ENCODE data around the gene C19orf67. TPM values are rescaled to one million over a fixed set of nuclear protein-coding genes. Genes with fewer than 3 reads are reported as not detected.

Gene C19orf67
- polyA plus RNA-seq, 6 donors from 2014 or later: not detected

DNA sequence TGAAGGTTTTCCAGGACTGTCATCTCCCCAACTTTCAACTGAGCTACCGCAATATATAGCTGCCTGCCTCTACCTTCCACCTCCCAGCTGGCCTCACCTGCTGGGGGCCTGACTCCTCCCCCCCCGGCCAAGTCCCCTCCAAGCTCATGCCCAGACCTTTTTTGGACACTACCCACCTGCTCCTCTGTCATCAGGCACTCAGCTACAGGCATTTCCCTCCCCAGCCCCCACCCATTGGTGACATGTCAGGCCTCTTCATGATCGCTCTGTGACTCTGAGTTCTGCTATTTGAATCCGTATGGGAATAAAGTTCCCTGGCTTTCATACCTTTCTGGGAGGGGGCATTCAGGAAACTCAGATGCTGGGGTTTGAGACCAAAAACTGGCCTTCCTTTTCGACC lies 30.2 kb upstream of the C19orf67 start:
- H3K4me3 Mint-ChIP-seq: peak overlapping the region; percentile 37 to 95 (median 92)
- H3K9me3 Mint-ChIP-seq: no peaks in the 10 kb centered on the region
- peaks cover 39 to 45% (median 44%) of the 10 kb centered on the region in 3 donors for H3K4me1 Mint-ChIP-seq
- H3K36me3 Mint-ChIP-seq: no peaks in the 10 kb centered on the region
- no peaks in the 10 kb centered on the region for H3K27me3 Mint-ChIP-seq
- DNase-seq (no peak), ATAC-seq (ENCODE audit: low read depth in 2 of 2) (no peak)
- H3K27ac Mint-ChIP-seq: peak overlapping the region in 2 of 6 donors; percentile 62 to 74

DNA sequence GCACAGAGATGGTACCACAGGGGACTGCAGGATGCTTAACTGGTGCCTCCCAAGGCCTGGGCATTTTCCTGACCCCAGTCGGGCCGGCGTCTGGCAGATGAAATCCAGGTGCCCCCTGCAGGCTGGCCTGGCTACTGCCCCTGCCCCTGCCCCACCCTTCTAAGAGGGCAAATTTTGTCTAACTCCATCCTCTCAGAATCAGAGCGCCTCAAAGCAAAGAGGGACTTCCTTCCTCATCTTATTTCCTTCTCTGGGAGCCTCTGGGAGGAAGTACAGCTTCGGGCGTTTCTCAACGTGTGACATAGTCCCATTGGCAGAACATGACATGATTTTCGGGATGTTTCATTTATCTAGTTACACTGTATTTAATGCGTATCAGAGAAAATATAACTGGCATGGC lies 29.3 kb upstream of the C19orf67 start:
- ATAC-seq (ENCODE audit: low read depth in 2 of 2): no peak
- Mint-ChIP-seq H3K36me3 (no peaks in the 10 kb centered on the region), H3K4me3 (peak overlapping the region in 6 of 8 donors; percentile 5 to 84 (median 52)), H3K4me1 (peaks cover 39 to 47% (median 44%) of the 10 kb centered on the region in 3 donors), H3K27me3 (no peaks in the 10 kb centered on the region), H3K9me3 (no peaks in the 10 kb centered on the region), H3K27ac (peak overlapping the region in 3 of 6 donors; percentile 47 to 70 (median 56))
- DNase-seq: peak; percentile 48

GRCh38 chr19:14114439-14114838 lies 28.9 kb upstream of the C19orf67 start:
- peaks cover 39 to 46% (median 44%) of the 10 kb centered on the region in 3 donors for H3K4me1 Mint-ChIP-seq
- H3K4me3 Mint-ChIP-seq: peak overlapping the region in 2 of 8 donors; percentile 5 to 84
- no peak for DNase-seq
- no peak for ATAC-seq (ENCODE audit: low read depth in 2 of 2)
- H3K27me3 Mint-ChIP-seq: no peaks in the 10 kb centered on the region
- no peaks in the 10 kb centered on the region for H3K9me3 Mint-ChIP-seq
- no peaks in the 10 kb centered on the region for H3K36me3 Mint-ChIP-seq
- H3K27ac Mint-ChIP-seq: peak overlapping the region in 1 of 6 donors; percentile 70

DNA sequence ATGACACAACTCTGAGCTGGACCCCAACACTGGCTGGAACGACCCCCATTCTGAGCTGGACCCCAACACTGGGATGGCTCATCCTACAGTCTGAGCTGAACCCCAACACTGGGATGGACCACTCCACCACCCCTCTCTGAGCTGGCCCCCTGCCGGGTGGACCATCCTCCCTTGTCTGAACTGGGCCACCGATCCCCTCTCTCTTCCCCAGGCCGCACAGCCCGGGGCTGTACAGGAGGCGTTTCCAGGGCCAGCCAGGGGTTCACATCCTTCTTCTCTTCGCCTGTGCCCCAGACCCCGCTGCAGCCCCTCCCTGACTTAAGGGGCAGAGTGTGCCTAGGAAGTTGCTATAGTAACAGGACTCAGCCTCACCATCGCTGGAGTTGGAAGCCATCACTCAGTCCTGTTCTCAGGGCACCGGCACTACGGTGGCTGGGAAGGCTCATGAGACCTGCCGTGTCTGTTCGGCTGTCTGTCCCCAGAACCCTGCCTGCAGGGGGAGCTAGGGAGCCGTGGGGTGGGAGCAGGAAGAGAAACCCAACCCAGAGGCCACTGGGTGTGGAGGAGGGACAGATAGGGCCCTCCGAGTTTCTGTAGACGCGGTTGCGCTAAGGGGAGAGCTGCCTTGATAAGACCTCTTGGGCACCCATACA lies 28.3 kb upstream of the C19orf67 start:
- H3K9me3 Mint-ChIP-seq: no peaks in the 10 kb centered on the region
- H3K4me1 Mint-ChIP-seq: peaks cover 37 to 41% (median 40%) of the 10 kb centered on the region in 3 donors
- DNase-seq (peak; percentile 30), ATAC-seq (ENCODE audit: low read depth in 2 of 2) (no peak)
- peak overlapping the region in 2 of 8 donors; percentile 3 to 84 for H3K4me3 Mint-ChIP-seq
- H3K27me3 Mint-ChIP-seq: no peaks in the 10 kb centered on the region
- no peaks in the 10 kb centered on the region for H3K36me3 Mint-ChIP-seq
- peak overlapping the region in 2 of 6 donors; percentile 50 to 85 for H3K27ac Mint-ChIP-seq

GRCh38 chr19:14112809-14113385 lies 27.3 kb upstream of the C19orf67 start:
- H3K9me3 Mint-ChIP-seq: no peaks in the 10 kb centered on the region
- H3K27ac Mint-ChIP-seq: no peak overlapping the region
- H3K27me3 Mint-ChIP-seq: no peaks in the 10 kb centered on the region
- H3K4me1 Mint-ChIP-seq: peaks cover 31 to 35% (median 33%) of the 10 kb centered on the region in 3 donors
- DNase-seq: no peak
- no peaks in the 10 kb centered on the region for H3K36me3 Mint-ChIP-seq
- ATAC-seq (ENCODE audit: low read depth in 2 of 2): no peak
- H3K4me3 Mint-ChIP-seq: no peak overlapping the region

GRCh38 chr19:14112051-14112808 lies 26.6 kb upstream of the C19orf67 start:
- DNase-seq: no peak
- ATAC-seq (ENCODE audit: low read depth in 2 of 2): no peak
- Mint-ChIP-seq H3K36me3 (no peaks in the 10 kb centered on the region), H3K9me3 (no peaks in the 10 kb centered on the region), H3K27me3 (no peaks in the 10 kb centered on the region), H3K4me1 (peaks cover 27 to 34% (median 33%) of the 10 kb centered on the region in 3 donors), H3K4me3 (no peak overlapping the region), H3K27ac (no peak overlapping the region)

DNA sequence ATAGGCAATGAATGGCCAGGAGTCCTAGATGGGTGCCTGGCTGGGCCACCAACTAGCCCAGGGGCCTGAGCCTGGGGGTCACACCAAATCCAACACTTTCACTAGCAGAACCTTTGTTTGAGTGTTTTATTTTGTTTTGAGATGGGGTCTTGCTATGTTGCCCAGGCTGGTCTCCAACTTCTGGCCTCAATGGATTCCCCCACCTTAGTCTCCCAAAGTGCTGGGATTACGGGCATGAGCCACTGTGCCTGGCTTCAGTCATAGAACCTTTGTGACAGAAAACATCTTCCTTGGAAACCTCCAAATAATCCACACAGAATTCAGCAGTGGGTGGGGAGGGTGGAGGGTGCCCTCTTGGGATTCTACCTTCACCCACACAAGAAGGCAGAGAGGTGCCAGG lies 25.9 kb upstream of the C19orf67 start:
- H3K4me3 Mint-ChIP-seq: peak overlapping the region in 1 of 8 donors; percentile 9
- ATAC-seq (ENCODE audit: low read depth in 2 of 2) (no peak), DNase-seq (no peak)
- H3K27me3 Mint-ChIP-seq: no peaks in the 10 kb centered on the region
- H3K4me1 Mint-ChIP-seq: peaks cover 21 to 28% (median 28%) of the 10 kb centered on the region in 3 donors
- no peaks in the 10 kb centered on the region for H3K9me3 Mint-ChIP-seq
- no peaks in the 10 kb centered on the region for H3K36me3 Mint-ChIP-seq
- H3K27ac Mint-ChIP-seq: no peak overlapping the region

DNA sequence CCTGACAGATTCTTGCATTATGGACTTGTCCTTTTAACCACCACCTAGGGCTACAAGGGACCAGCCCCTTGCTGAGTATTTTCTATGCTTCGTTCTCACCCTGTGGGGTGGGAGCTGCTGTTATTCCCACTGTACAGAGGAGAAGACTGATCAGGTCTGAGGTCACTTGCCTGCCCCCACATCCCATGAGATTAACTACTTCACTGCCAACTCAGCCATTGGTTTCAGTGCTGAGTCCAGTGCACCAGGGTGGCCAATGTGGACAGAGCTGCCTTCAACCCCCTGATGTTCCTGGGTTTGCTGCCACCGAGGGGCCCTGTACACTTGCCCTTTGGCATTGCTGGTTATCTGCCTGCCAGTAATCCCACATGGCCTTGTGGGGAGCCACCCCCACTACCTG lies 25.1 kb upstream of the C19orf67 start:
- no peaks in the 10 kb centered on the region for H3K27me3 Mint-ChIP-seq
- H3K4me1 Mint-ChIP-seq: peaks cover 12 to 19% (median 19%) of the 10 kb centered on the region in 3 donors
- H3K9me3 Mint-ChIP-seq: no peaks in the 10 kb centered on the region
- no peak overlapping the region for H3K4me3 Mint-ChIP-seq
- peak overlapping the region in 1 of 6 donors; percentile 20 for H3K27ac Mint-ChIP-seq
- ATAC-seq (ENCODE audit: low read depth in 2 of 2) (no peak), DNase-seq (no peak)
- no peaks in the 10 kb centered on the region for H3K36me3 Mint-ChIP-seq

- no peak for ATAC-seq (ENCODE audit: low read depth in 2 of 2)
- H3K27ac Mint-ChIP-seq: no peak overlapping the region
- H3K9me3 Mint-ChIP-seq: no peaks in the 10 kb centered on the region
Measured at GRCh38 chr19:14107581-14108461, 22.2 kb upstream of the C19orf67 start.

DNA sequence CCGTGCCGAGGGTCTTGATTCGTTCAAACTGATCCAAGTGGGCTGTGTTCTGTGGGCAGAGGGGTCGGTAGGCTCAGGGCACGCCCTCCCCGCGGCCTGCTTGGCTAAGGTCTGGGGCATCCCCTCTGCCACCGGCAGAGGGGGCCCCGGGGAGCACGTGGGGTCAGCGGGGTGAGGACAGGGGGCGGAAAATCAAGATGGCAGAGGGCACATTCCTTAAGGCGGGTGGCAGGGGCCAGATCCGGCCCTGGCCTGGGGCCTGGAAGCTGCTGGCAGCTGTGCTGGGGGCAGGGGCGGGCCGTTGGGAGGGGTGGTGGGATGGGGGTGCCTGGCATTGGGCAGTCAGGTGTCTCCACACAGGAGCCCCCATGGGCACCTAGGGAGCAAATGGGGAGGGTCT lies 21.3 kb upstream of the C19orf67 start:
- H3K9me3 Mint-ChIP-seq: no peaks in the 10 kb centered on the region
- DNase-seq (no peak), ATAC-seq (ENCODE audit: low read depth in 2 of 2) (no peak)
- H3K36me3 Mint-ChIP-seq: no peaks in the 10 kb centered on the region
- H3K27me3 Mint-ChIP-seq: no peaks in the 10 kb centered on the region
- H3K27ac Mint-ChIP-seq: no peak overlapping the region
- H3K4me1 Mint-ChIP-seq: peaks cover 0 to 2% (median 0%) of the 10 kb centered on the region in 3 donors
- H3K4me3 Mint-ChIP-seq: no peak overlapping the region

More at GRCh38 chr19:14107581-14108461, 22.2 kb upstream of the C19orf67 start:
- Mint-ChIP-seq H3K36me3 (no peaks in the 10 kb centered on the region), H3K27me3 (no peaks in the 10 kb centered on the region), H3K4me1 (peaks cover 0 to 2% (median 0%) of the 10 kb centered on the region in 3 donors), H3K4me3 (no peak overlapping the region)
- DNase-seq: no peak

DNA sequence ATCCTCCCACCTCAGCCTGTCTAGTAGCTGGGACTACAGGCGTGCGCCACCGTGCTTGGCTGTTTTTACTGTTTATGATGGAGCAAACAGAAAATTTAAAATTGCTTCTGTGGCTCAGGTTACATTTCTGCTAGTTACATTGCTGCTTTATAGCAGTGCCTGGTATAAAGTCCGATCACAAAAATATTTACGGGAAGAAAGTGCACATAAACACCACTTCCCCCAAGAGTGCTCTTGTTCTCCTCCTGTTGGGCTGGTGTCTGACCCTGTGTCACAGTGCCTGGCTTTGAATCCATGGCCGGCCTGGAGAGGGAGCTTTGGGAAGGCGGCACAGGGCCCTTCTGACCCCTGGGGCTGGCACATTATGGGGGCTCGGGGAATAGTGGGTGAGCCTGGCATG lies 20.1 kb upstream of the C19orf67 start:
- Mint-ChIP-seq H3K4me3 (peak overlapping the region in 1 of 8 donors; percentile 37), H3K27me3 (no peaks in the 10 kb centered on the region), H3K36me3 (no peaks in the 10 kb centered on the region), H3K9me3 (no peaks in the 10 kb centered on the region), H3K4me1 (peaks cover 0 to 2% (median 0%) of the 10 kb centered on the region in 3 donors), H3K27ac (peak overlapping the region in 1 of 6 donors; percentile 90)
- DNase-seq (no peak), ATAC-seq (ENCODE audit: low read depth in 2 of 2) (no peak)

GRCh38 chr19:14103310-14103709 lies 17.7 kb upstream of the C19orf67 start:
- H3K27me3 Mint-ChIP-seq: no peaks in the 10 kb centered on the region
- no peak overlapping the region for H3K4me3 Mint-ChIP-seq
- no peak overlapping the region for H3K27ac Mint-ChIP-seq
- H3K36me3 Mint-ChIP-seq: no peaks in the 10 kb centered on the region
- ATAC-seq (ENCODE audit: low read depth in 2 of 2) (no peak), DNase-seq (no peak)
- no peaks in the 10 kb centered on the region for H3K4me1 Mint-ChIP-seq
- no peaks in the 10 kb centered on the region for H3K9me3 Mint-ChIP-seq

- no peaks in the 10 kb centered on the region for H3K4me1 Mint-ChIP-seq
- H3K9me3 Mint-ChIP-seq: no peaks in the 10 kb centered on the region
- H3K27ac Mint-ChIP-seq: no peak overlapping the region
- no peaks in the 10 kb centered on the region for H3K36me3 Mint-ChIP-seq
- no peak overlapping the region for H3K4me3 Mint-ChIP-seq
- H3K27me3 Mint-ChIP-seq: no peaks in the 10 kb centered on the region
- DNase-seq (no peak), ATAC-seq (ENCODE audit: low read depth in 2 of 2) (no peak)
Measured at GRCh38 chr19:14102756-14103155, 17.2 kb upstream of the C19orf67 start.

Measured in naive B cell (primary cell).